ENCODE measurements around the gene CENPB.
A peak's percentile ranks its signal among the peaks of the same experiment; 100 is the strongest.

Gene CENPB

GRCh38 chr20:3783511-3784195 lies 2.9 kb downstream of the CENPB start:
- no peak overlapping the region for H3K27ac ChIP-seq (ENCODE audit: low read length, poor library complexity, severe bottlenecking)
- H2AK5ac ChIP-seq (ENCODE audit: low read length, severe bottlenecking), result no peak overlapping the region
- peak overlapping the region in 1 of 2 experiments; percentile 44 for H3K4me3 ChIP-seq (ENCODE audit: insufficient read depth in 1 of 2, low read depth in 1 of 2, low read length in 2 of 2)
- H3K4ac ChIP-seq (ENCODE audit: low read depth in 1 of 2, low read length in 2 of 2), result no peak overlapping the region
- H3K4me2 ChIP-seq (ENCODE audit: low read length, poor library complexity, severe bottlenecking), result no peak overlapping the region
- no peak overlapping the region for H2BK5ac ChIP-seq (ENCODE audit: low read depth, low read length, poor library complexity, severe bottlenecking)
- H4K91ac ChIP-seq (ENCODE audit: low read length), result no peak overlapping the region
- H2BK15ac ChIP-seq (ENCODE audit: low read depth, poor library complexity, severe bottlenecking), result no peak overlapping the region
- H3K79me1 ChIP-seq (replicated peaks; ENCODE audit: low read length, poor library complexity, severe bottlenecking), result peaks cover 18% of the 10 kb centered on the region
- no peak overlapping the region for H3K18ac ChIP-seq (ENCODE audit: low read depth in 1 of 2, low read length in 2 of 2)
- H3K23ac ChIP-seq (ENCODE audit: low read length in 2 of 2), result no peak overlapping the region
- peaks cover 23 to 29% of the 10 kb centered on the region in 2 experiments for H3K36me3 ChIP-seq (ENCODE audit: control insufficient read depth in 1 of 2, insufficient read depth in 2 of 2, low read depth in 1 of 2, low read length in 2 of 2)
- no peak overlapping the region for H2AFZ ChIP-seq (ENCODE audit: low read depth, low read length)
- peak overlapping the region; percentile 56 for H3K9ac ChIP-seq (ENCODE audit: low read length)
- peaks cover 0 to 8% of the 10 kb centered on the region in 2 experiments for H3K27me3 ChIP-seq (ENCODE audit: control insufficient read depth in 1 of 2, insufficient read depth in 1 of 2, low read length in 2 of 2)
- H4K8ac ChIP-seq (ENCODE audit: low read length), result no peak overlapping the region
- no peak overlapping the region for H2BK12ac ChIP-seq (ENCODE audit: low read length in 2 of 2)
- H3K14ac ChIP-seq (ENCODE audit: low read length in 2 of 2), result no peak overlapping the region
- H3K9me3 ChIP-seq (ENCODE audit: control insufficient read depth, low read length), result no peaks in the 10 kb centered on the region
- H3K4me1 ChIP-seq (ENCODE audit: control insufficient read depth, insufficient read depth, low read depth, low read length), result peaks cover 34% of the 10 kb centered on the region
- 93% methylated on average over 10 of the region's 10 CpGs for WGBS
- H2BK120ac ChIP-seq (ENCODE audit: low read depth, low read length), result no peak overlapping the region
- DNase-seq, result no peak

- no peak overlapping the region for H3K23ac ChIP-seq (ENCODE audit: low read length in 2 of 2)
- peaks cover 18% of the 10 kb centered on the region for H3K79me1 ChIP-seq (replicated peaks; ENCODE audit: low read length, poor library complexity, severe bottlenecking)
- no peak overlapping the region for H4K8ac ChIP-seq (ENCODE audit: low read length)
- H4K91ac ChIP-seq (ENCODE audit: low read length), result no peak overlapping the region
- no peak overlapping the region for H2AFZ ChIP-seq (ENCODE audit: low read depth, low read length)
- no peak overlapping the region for H2BK120ac ChIP-seq (ENCODE audit: low read depth, low read length)
- H3K4me2 ChIP-seq (ENCODE audit: low read length, poor library complexity, severe bottlenecking), result no peak overlapping the region
- no peak overlapping the region for H3K4ac ChIP-seq (ENCODE audit: low read depth in 1 of 2, low read length in 2 of 2)
- H3K14ac ChIP-seq (ENCODE audit: low read length in 2 of 2), result no peak overlapping the region
- WGBS, result 88% methylated on average over 2 of the region's 2 CpGs
- H3K18ac ChIP-seq (ENCODE audit: low read depth in 1 of 2, low read length in 2 of 2), result no peak overlapping the region
- H3K9ac ChIP-seq (ENCODE audit: low read length), result peak overlapping the region; percentile 56
- H3K36me3 ChIP-seq (ENCODE audit: control insufficient read depth in 1 of 2, insufficient read depth in 2 of 2, low read depth in 1 of 2, low read length in 2 of 2), result peaks cover 23 to 29% of the 10 kb centered on the region in 2 experiments
- DNase-seq, result no peak
- peaks cover 0 to 13% of the 10 kb centered on the region in 2 experiments for H3K27me3 ChIP-seq (ENCODE audit: control insufficient read depth in 1 of 2, insufficient read depth in 1 of 2, low read length in 2 of 2)
- no peak overlapping the region for H2BK5ac ChIP-seq (ENCODE audit: low read depth, low read length, poor library complexity, severe bottlenecking)
- no peak overlapping the region for H2AK5ac ChIP-seq (ENCODE audit: low read length, severe bottlenecking)
- H2BK12ac ChIP-seq (ENCODE audit: low read length in 2 of 2), result no peak overlapping the region
- no peak overlapping the region for H3K27ac ChIP-seq (ENCODE audit: low read length, poor library complexity, severe bottlenecking)
- H3K4me3 ChIP-seq (ENCODE audit: insufficient read depth in 1 of 2, low read depth in 1 of 2, low read length in 2 of 2), result no peak overlapping the region
- no peak overlapping the region for H2BK15ac ChIP-seq (ENCODE audit: low read depth, poor library complexity, severe bottlenecking)
- no peaks in the 10 kb centered on the region for H3K9me3 ChIP-seq (ENCODE audit: control insufficient read depth, low read length)
- peaks cover 40% of the 10 kb centered on the region for H3K4me1 ChIP-seq (ENCODE audit: control insufficient read depth, insufficient read depth, low read depth, low read length)
Observed at GRCh38 chr20:3783068-3783489, 3.5 kb downstream of the CENPB start.

- H4K91ac ChIP-seq (ENCODE audit: low read length), result no peak overlapping the region
- H2BK12ac ChIP-seq (ENCODE audit: low read length in 2 of 2), result no peak overlapping the region
- H3K9me3 ChIP-seq (ENCODE audit: control insufficient read depth, low read length), result no peaks in the 10 kb centered on the region
- H3K18ac ChIP-seq (ENCODE audit: low read depth in 1 of 2, low read length in 2 of 2), result no peak overlapping the region
- peaks cover 45% of the 10 kb centered on the region for H3K4me1 ChIP-seq (ENCODE audit: control insufficient read depth, insufficient read depth, low read depth, low read length)
- H3K27me3 ChIP-seq (ENCODE audit: control insufficient read depth in 1 of 2, insufficient read depth in 1 of 2, low read length in 2 of 2), result peaks cover 0 to 13% of the 10 kb centered on the region in 2 experiments
- peak overlapping the region; percentile 56 for H3K9ac ChIP-seq (ENCODE audit: low read length)
- H3K27ac ChIP-seq (ENCODE audit: low read length, poor library complexity, severe bottlenecking), result no peak overlapping the region
- H3K4me3 ChIP-seq (ENCODE audit: insufficient read depth in 1 of 2, low read depth in 1 of 2, low read length in 2 of 2), result no peak overlapping the region
- H4K8ac ChIP-seq (ENCODE audit: low read length), result no peak overlapping the region
- H3K79me1 ChIP-seq (replicated peaks; ENCODE audit: low read length, poor library complexity, severe bottlenecking), result peaks cover 18% of the 10 kb centered on the region
- H3K14ac ChIP-seq (ENCODE audit: low read length in 2 of 2), result no peak overlapping the region
- no peak for DNase-seq
- H3K4ac ChIP-seq (ENCODE audit: low read depth in 1 of 2, low read length in 2 of 2), result no peak overlapping the region
- no peak overlapping the region for H3K23ac ChIP-seq (ENCODE audit: low read length in 2 of 2)
- WGBS, result 99% methylated on average over 6 of the region's 6 CpGs
- no peak overlapping the region for H2BK120ac ChIP-seq (ENCODE audit: low read depth, low read length)
- H2BK5ac ChIP-seq (ENCODE audit: low read depth, low read length, poor library complexity, severe bottlenecking), result no peak overlapping the region
- no peak overlapping the region for H2BK15ac ChIP-seq (ENCODE audit: low read depth, poor library complexity, severe bottlenecking)
- H3K4me2 ChIP-seq (ENCODE audit: low read length, poor library complexity, severe bottlenecking), result no peak overlapping the region
- H2AFZ ChIP-seq (ENCODE audit: low read depth, low read length), result no peak overlapping the region
- peaks cover 23 to 29% of the 10 kb centered on the region in 2 experiments for H3K36me3 ChIP-seq (ENCODE audit: control insufficient read depth in 1 of 2, insufficient read depth in 2 of 2, low read depth in 1 of 2, low read length in 2 of 2)
- no peak overlapping the region for H2AK5ac ChIP-seq (ENCODE audit: low read length, severe bottlenecking)
Observed at GRCh38 chr20:3782597-3782996, 3.9 kb downstream of the CENPB start.

- peak within 1 kb of the TSS; percentile 46 for H2BK15ac ChIP-seq (ENCODE audit: low read depth, poor library complexity, severe bottlenecking)
- H3K27ac ChIP-seq (ENCODE audit: low read length, poor library complexity, severe bottlenecking), result no peak within 1 kb of the TSS
- H3K9ac ChIP-seq (ENCODE audit: low read length), result peak within 1 kb of the TSS; percentile 60
- peak within 1 kb of the TSS; percentile 62 for H4K8ac ChIP-seq (ENCODE audit: low read length)
- peak within 1 kb of the TSS; percentile 89 for H3K4me2 ChIP-seq (ENCODE audit: low read length, poor library complexity, severe bottlenecking)
- H3K4ac ChIP-seq (ENCODE audit: low read depth in 1 of 2, low read length in 2 of 2), result no peak within 1 kb of the TSS
- H3K23ac ChIP-seq (ENCODE audit: low read length in 2 of 2), result no peak within 1 kb of the TSS
- no peak within 1 kb of the TSS for H2BK120ac ChIP-seq (ENCODE audit: low read depth, low read length)
- WGBS, result 15% methylated on average over 28 of the region's 28 CpGs
- peaks cover 0 to 13% of the 10 kb centered on the region in 2 experiments for H3K27me3 ChIP-seq (ENCODE audit: control insufficient read depth in 1 of 2, insufficient read depth in 1 of 2, low read length in 2 of 2)
- no peak within 1 kb of the TSS for H3K18ac ChIP-seq (ENCODE audit: low read depth in 1 of 2, low read length in 2 of 2)
- no peak within 1 kb of the TSS for H2BK12ac ChIP-seq (ENCODE audit: low read length in 2 of 2)
- H3K9me3 ChIP-seq (ENCODE audit: control insufficient read depth, low read length), result no peaks in the 10 kb centered on the region
- H2AFZ ChIP-seq (ENCODE audit: low read depth, low read length), result peak within 1 kb of the TSS; percentile 55
- peaks cover 18% of the 10 kb centered on the region for H3K79me1 ChIP-seq (replicated peaks; ENCODE audit: low read length, poor library complexity, severe bottlenecking)
- H3K4me3 ChIP-seq (ENCODE audit: insufficient read depth in 1 of 2, low read depth in 1 of 2, low read length in 2 of 2), result peak within 1 kb of the TSS; percentile 56 to 67
- H3K4me1 ChIP-seq (ENCODE audit: control insufficient read depth, insufficient read depth, low read depth, low read length), result peaks cover 50% of the 10 kb centered on the region
- peak; percentile 95 for DNase-seq
- H2AK5ac ChIP-seq (ENCODE audit: low read length, severe bottlenecking), result no peak within 1 kb of the TSS
- peaks cover 23 to 29% of the 10 kb centered on the region in 2 experiments for H3K36me3 ChIP-seq (ENCODE audit: control insufficient read depth in 1 of 2, insufficient read depth in 2 of 2, low read depth in 1 of 2, low read length in 2 of 2)
- no peak within 1 kb of the TSS for H4K91ac ChIP-seq (ENCODE audit: low read length)
- no peak within 1 kb of the TSS for H2BK5ac ChIP-seq (ENCODE audit: low read depth, low read length, poor library complexity, severe bottlenecking)
- H3K14ac ChIP-seq (ENCODE audit: low read length in 2 of 2), result no peak within 1 kb of the TSS
Observed at GRCh38 chr20:3781153-3781910, 5.2 kb downstream of the CENPB start, which contains the start of gene SPEF1. SPEF1 (minus strand) TSS chr20:3781448; CDS start chr20:3781287, 161 bp downstream.

All from mesenchymal stem cell (in vitro differentiated cells and primary cell).